GM19397 (cell line): ENCODE measurements around the gene WDR70.
"Not testable (repeated sequence)": the region's sequence is repeated elsewhere in the genome, so short reads cannot be mapped to it uniquely, and the experiment has no call there.

Experiments
- ATAC-seq: cut with Tn5 transposase; IDR thresholded peaks from one replicate; pipeline ENCODE4 v1.9.1; 2021; ENCODE audit warnings: mild to moderate bottlenecking, moderate library complexity; ENCODE audit not compliant: unreplicated experiment

Gene WDR70

GRCh38 chr5:37453252-37453651 is 74.1 kb downstream of the WDR70 start:
- ATAC-seq: not testable (repeated sequence)

- not testable (repeated sequence) for ATAC-seq
Observed at GRCh38 chr5:37454402-37455055, 75.4 kb downstream of the WDR70 start.

GRCh38 chr5:37463191-37464051 is 84.3 kb downstream of the WDR70 start:
- not testable (repeated sequence) for ATAC-seq

GRCh38 chr5:37464581-37464980 is 85.5 kb downstream of the WDR70 start:
- not testable (repeated sequence) for ATAC-seq

- ATAC-seq: not testable (repeated sequence)
Observed at GRCh38 chr5:37469383-37469782, 90.3 kb downstream of the WDR70 start.

GRCh38 chr5:37471666-37472197 is 92.6 kb downstream of the WDR70 start:
- ATAC-seq: no peak

GRCh38 chr5:37477426-37477825 is 98.3 kb downstream of the WDR70 start:
- no peak for ATAC-seq

- no peak for ATAC-seq
Observed at GRCh38 chr5:37478121-37478894, 99.2 kb downstream of the WDR70 start.

- ATAC-seq: not testable (repeated sequence)
Observed at GRCh38 chr5:37481395-37481794, 102.3 kb downstream of the WDR70 start.

GRCh38 chr5:37490120-37490810 is 111.1 kb downstream of the WDR70 start:
- no peak for ATAC-seq

- ATAC-seq: no peak
Observed at GRCh38 chr5:37490931-37491330, 111.8 kb downstream of the WDR70 start.

- no peak for ATAC-seq
Observed at GRCh38 chr5:37492778-37493555, 113.8 kb downstream of the WDR70 start.

GRCh38 chr5:37494756-37495155 is 115.6 kb downstream of the WDR70 start:
- ATAC-seq: no peak

- ATAC-seq: no peak
Observed at GRCh38 chr5:37495210-37495609, 116.1 kb downstream of the WDR70 start.

- ATAC-seq: no peak
Observed at GRCh38 chr5:37495668-37496347, 116.7 kb downstream of the WDR70 start.

- no peak for ATAC-seq
Observed at GRCh38 chr5:37496902-37497445, 117.9 kb downstream of the WDR70 start.

- no peak for ATAC-seq
Observed at GRCh38 chr5:37501152-37501551, 122.0 kb downstream of the WDR70 start.

GRCh38 chr5:37506241-37506640 is 127.1 kb downstream of the WDR70 start:
- no peak for ATAC-seq

GRCh38 chr5:37506722-37507121 is 127.6 kb downstream of the WDR70 start:
- ATAC-seq: no peak
